ENCODE results near the gene TNFRSF1A.
A peak's percentile ranks its signal among the peaks of the same experiment; 100 is the strongest.

The TNFRSF1A gene

GRCh38 chr12:6288235-6288634 is 53.6 kb downstream of the TNFRSF1A start:
- H3K9me2 ChIP-seq (replicated peaks; ENCODE audit: low read depth, low read length), result no peaks in the 10 kb centered on the region
- no peaks in the 10 kb centered on the region for H3K27me3 ChIP-seq (ENCODE audit: insufficient read depth, low read length, poor library complexity, severe bottlenecking)
- H3K4me1 ChIP-seq (ENCODE audit: insufficient read depth, low read length, poor library complexity, severe bottlenecking), result peaks cover 2% of the 10 kb centered on the region
- H2AFZ ChIP-seq (ENCODE audit: low read length), result no peak overlapping the region
- H4K20me1 ChIP-seq (ENCODE audit: insufficient read depth, low read length, poor library complexity, severe bottlenecking), result no peaks in the 10 kb centered on the region
- H3K9ac ChIP-seq (ENCODE audit: low read depth, low read length, poor library complexity, severe bottlenecking), result no peak overlapping the region
- H3K79me2 ChIP-seq (ENCODE audit: insufficient read depth, low read length), result no peaks in the 10 kb centered on the region
- H3K4me2 ChIP-seq (ENCODE audit: low read depth, low read length, poor library complexity, severe bottlenecking), result no peak overlapping the region
- H3K4me3 ChIP-seq (ENCODE audit: low read length, poor library complexity, severe bottlenecking), result no peak overlapping the region
- H3K36me3 ChIP-seq (ENCODE audit: insufficient read depth, low read length), result no peaks in the 10 kb centered on the region
- no peaks in the 10 kb centered on the region for H3F3A ChIP-seq (ENCODE audit: low read depth)
- no peak for TF ChIP-seq CTCF (conservative IDR thresholded peaks at IDR 0.05; ENCODE audit: low read length)
- TF ChIP-seq EZH2phosphoT487 (IDR thresholded peaks at IDR 0.05; ENCODE audit: borderline replicate concordance), result no peak
- H3K9me3 ChIP-seq (ENCODE audit: insufficient read depth, low read depth, low read length), result no peaks in the 10 kb centered on the region

- H3K9me3 ChIP-seq (ENCODE audit: insufficient read depth, low read depth, low read length), result no peaks in the 10 kb centered on the region
- no peak overlapping the region for H3K4me3 ChIP-seq (ENCODE audit: low read length, poor library complexity, severe bottlenecking)
- H2AFZ ChIP-seq (ENCODE audit: low read length), result no peak overlapping the region
- H3K4me2 ChIP-seq (ENCODE audit: low read depth, low read length, poor library complexity, severe bottlenecking), result no peak overlapping the region
- H3K4me1 ChIP-seq (ENCODE audit: insufficient read depth, low read length, poor library complexity, severe bottlenecking), result peaks cover 2% of the 10 kb centered on the region
- TF ChIP-seq EZH2phosphoT487 (IDR thresholded peaks at IDR 0.05; ENCODE audit: borderline replicate concordance) (no peak), CTCF (conservative IDR thresholded peaks at IDR 0.05; ENCODE audit: low read length) (no peak)
- H3K79me2 ChIP-seq (ENCODE audit: insufficient read depth, low read length), result no peaks in the 10 kb centered on the region
- no peak overlapping the region for H3K9ac ChIP-seq (ENCODE audit: low read depth, low read length, poor library complexity, severe bottlenecking)
- no peaks in the 10 kb centered on the region for H3K27me3 ChIP-seq (ENCODE audit: insufficient read depth, low read length, poor library complexity, severe bottlenecking)
- H3K9me2 ChIP-seq (replicated peaks; ENCODE audit: low read depth, low read length), result no peaks in the 10 kb centered on the region
- no peaks in the 10 kb centered on the region for H3K36me3 ChIP-seq (ENCODE audit: insufficient read depth, low read length)
- no peaks in the 10 kb centered on the region for H4K20me1 ChIP-seq (ENCODE audit: insufficient read depth, low read length, poor library complexity, severe bottlenecking)
- H3F3A ChIP-seq (ENCODE audit: low read depth), result no peaks in the 10 kb centered on the region
These were observed 56.2 kb downstream of the TNFRSF1A start for GRCh38 chr12:6285532-6286306.

- H2AFZ ChIP-seq (ENCODE audit: low read length), result peak overlapping the region; percentile 44; the same call in 1 of the 2 replicates
- H3K4me2 ChIP-seq (ENCODE audit: low read depth, low read length, poor library complexity, severe bottlenecking), result peak overlapping the region; percentile 31
- H3K79me2 ChIP-seq (ENCODE audit: insufficient read depth, low read length), result no peaks in the 10 kb centered on the region
- H4K20me1 ChIP-seq (ENCODE audit: insufficient read depth, low read length, poor library complexity, severe bottlenecking), result no peaks in the 10 kb centered on the region
- no peaks in the 10 kb centered on the region for H3K9me3 ChIP-seq (ENCODE audit: insufficient read depth, low read depth, low read length)
- TF ChIP-seq CTCF (conservative IDR thresholded peaks at IDR 0.05; ENCODE audit: low read length), result peak; percentile 97
- TF ChIP-seq EZH2phosphoT487 (IDR thresholded peaks at IDR 0.05; ENCODE audit: borderline replicate concordance), result no peak
- peaks cover 2% of the 10 kb centered on the region for H3K4me1 ChIP-seq (ENCODE audit: insufficient read depth, low read length, poor library complexity, severe bottlenecking)
- H3K36me3 ChIP-seq (ENCODE audit: insufficient read depth, low read length), result no peaks in the 10 kb centered on the region
- H3F3A ChIP-seq (ENCODE audit: low read depth), result no peaks in the 10 kb centered on the region
- H3K27me3 ChIP-seq (ENCODE audit: insufficient read depth, low read length, poor library complexity, severe bottlenecking), result no peaks in the 10 kb centered on the region
- no peaks in the 10 kb centered on the region for H3K9me2 ChIP-seq (replicated peaks; ENCODE audit: low read depth, low read length)
- no peak overlapping the region for H3K9ac ChIP-seq (ENCODE audit: low read depth, low read length, poor library complexity, severe bottlenecking)
- no peak overlapping the region for H3K4me3 ChIP-seq (ENCODE audit: low read length, poor library complexity, severe bottlenecking)
These were observed 56.8 kb downstream of the TNFRSF1A start for GRCh38 chr12:6285063-6285477.

All from Loucy (cell line).